Lung (tissue), 12 donors: ENCODE measurements around the gene LDB3. TPM values are rescaled to one million over a fixed set of nuclear protein-coding genes. Genes with fewer than 3 reads are reported as not detected.

Source experiments
- ATAC-seq: fragments of 200-7000 bp; cut with Tn5 transposase; one replicate; pipeline ENCODE4 v1.9.1; 2020; ENCODE audit warnings: moderate number of reproducible peaks; ENCODE audit not compliant: insufficient read depth, low FRiP score
- DNase-seq, 3 donors: peaks; one replicate each; pipeline ENCODE4 v3.0.0-alpha.2; 2013 to 2017
- H3K27ac ChIP-seq, 2 donors: one replicate each; pipeline ENCODE4 v1.5.1; 2013; ENCODE audit warnings: mild to moderate bottlenecking in 2 of 2, moderate library complexity in 2 of 2, control low read depth in 1 of 2, inconsistent platforms in 1 of 2, low read depth in 1 of 2, low read length in 1 of 2
- H3K27me3 ChIP-seq, 3 donors: one replicate each; pipeline ENCODE4 v1.5.1; 2013; ENCODE audit warnings: low read length in 2 of 3; ENCODE audit not compliant: control insufficient read depth in 3 of 3, insufficient read depth in 3 of 3
- H3K36me3 ChIP-seq, 4 donors: one replicate each; pipeline ENCODE4 v1.5.1; 2013; ENCODE audit warnings: low read length in 4 of 4, mild to moderate bottlenecking in 1 of 4, moderate library complexity in 1 of 4; ENCODE audit not compliant: control insufficient read depth in 4 of 4, insufficient read depth in 4 of 4
- H3K4me1 ChIP-seq, 5 donors: one replicate each; pipeline ENCODE4 v1.5.1; 2013; ENCODE audit warnings: low read length in 5 of 5, mild to moderate bottlenecking in 2 of 5, moderate library complexity in 1 of 5; ENCODE audit not compliant: control insufficient read depth in 5 of 5, insufficient read depth in 5 of 5
- H3K4me3 ChIP-seq: one replicate; pipeline ENCODE4 v1.5.1; 2013; ENCODE audit warnings: mild to moderate bottlenecking, control low read depth, moderate library complexity
- H3K9ac ChIP-seq, 2 donors: one replicate each; pipeline ENCODE4 v1.5.1; 2013; ENCODE audit warnings: low read length in 2 of 2, control low read depth in 1 of 2; ENCODE audit not compliant: insufficient read depth in 1 of 2
- H3K9me3 ChIP-seq, 4 donors: one replicate each; pipeline ENCODE4 v1.5.1; 2013; ENCODE audit warnings: low read length in 3 of 4, mild to moderate bottlenecking in 1 of 4, moderate library complexity in 1 of 4; ENCODE audit not compliant: control insufficient read depth in 4 of 4, insufficient read depth in 3 of 4
- WGBS, 2 donors: extraction: QIAGEN DNeasy Blood & Tissue Kit; methylation state at CpG; one replicate each; pipeline ENCODE4 v1.1.7; 2013; 5-methylcytosine and 5-hydroxymethylcytosine counted together
- polyA plus RNA-seq, 2 donors: library from polyadenylated mRNA; stranded (reverse); fragments of 200-250 nt; gene quantifications; one replicate each; pipeline ENCODE4 v1.2.1, GENCODE V29; 2013
- total RNA-seq, 2 donors: library from RNA; depleted of rRNA in 1 of 2; stranded (reverse); fragments of >200 nt in 1 of 2; gene quantifications; one replicate each; pipeline ENCODE4 v1.2.1, GENCODE V29; 2014 to 2021
- TF ChIP-seq, protein P1 (sequence below): IDR thresholded peaks from 2 replicates; pipeline ENCODE4 v1.5.1; 2012; ENCODE audit warnings: mild to moderate bottlenecking; ENCODE audit errors: control extremely low read depth, extremely low read depth
- donor health status: control.
- donor health status: control.
- donor health status: Bipolar disorder and iron deficiency.
- donor health status: healthy.
- donor health status: DM: yes; HTN: yes; CAD: no.

Gene LDB3
- total and polyA plus RNA-seq, 4 donors: 0.37 to 3.2 (median 1.5) TPM

DNA sequence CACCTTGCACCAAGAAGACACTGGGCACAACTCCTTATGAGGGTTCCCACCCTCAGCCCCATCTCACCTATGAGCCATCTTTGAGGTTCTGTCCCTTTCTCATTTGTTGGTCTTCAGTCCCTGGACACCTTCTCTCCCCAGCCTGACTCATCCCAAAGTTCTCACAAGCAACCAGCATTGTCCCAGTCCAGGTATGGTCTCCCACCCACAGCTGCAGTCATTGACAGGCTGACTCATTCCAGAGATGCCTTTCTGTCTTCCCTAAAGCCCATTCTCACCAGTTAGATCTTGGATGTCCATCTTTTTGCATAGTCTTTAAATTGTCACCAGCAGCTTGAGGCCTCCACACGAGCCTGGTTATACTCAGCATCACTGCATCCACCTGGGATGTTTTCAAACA, 61.4 kb downstream of the LDB3 start:
- H3K27ac ChIP-seq: no peak overlapping the region
- H3K4me1 ChIP-seq: peaks cover 0 to 14% (median 4%) of the 10 kb centered on the region in 5 donors
- H3K4me3 ChIP-seq: no peak overlapping the region
- TF ChIP-seq, protein P1, sequence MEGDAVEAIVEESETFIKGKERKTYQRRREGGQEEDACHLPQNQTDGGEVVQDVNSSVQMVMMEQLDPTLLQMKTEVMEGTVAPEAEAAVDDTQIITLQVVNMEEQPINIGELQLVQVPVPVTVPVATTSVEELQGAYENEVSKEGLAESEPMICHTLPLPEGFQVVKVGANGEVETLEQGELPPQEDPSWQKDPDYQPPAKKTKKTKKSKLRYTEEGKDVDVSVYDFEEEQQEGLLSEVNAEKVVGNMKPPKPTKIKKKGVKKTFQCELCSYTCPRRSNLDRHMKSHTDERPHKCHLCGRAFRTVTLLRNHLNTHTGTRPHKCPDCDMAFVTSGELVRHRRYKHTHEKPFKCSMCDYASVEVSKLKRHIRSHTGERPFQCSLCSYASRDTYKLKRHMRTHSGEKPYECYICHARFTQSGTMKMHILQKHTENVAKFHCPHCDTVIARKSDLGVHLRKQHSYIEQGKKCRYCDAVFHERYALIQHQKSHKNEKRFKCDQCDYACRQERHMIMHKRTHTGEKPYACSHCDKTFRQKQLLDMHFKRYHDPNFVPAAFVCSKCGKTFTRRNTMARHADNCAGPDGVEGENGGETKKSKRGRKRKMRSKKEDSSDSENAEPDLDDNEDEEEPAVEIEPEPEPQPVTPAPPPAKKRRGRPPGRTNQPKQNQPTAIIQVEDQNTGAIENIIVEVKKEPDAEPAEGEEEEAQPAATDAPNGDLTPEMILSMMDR: no peak
- WGBS, 2 donors: 83% methylated on average over 1 of the region's 1 CpG
- H3K27me3 ChIP-seq: no peaks in the 10 kb centered on the region
- ATAC-seq: no peak
- H3K36me3 ChIP-seq: no peaks in the 10 kb centered on the region
- H3K9ac ChIP-seq: no peak overlapping the region
- H3K9me3 ChIP-seq: no peaks in the 10 kb centered on the region
- DNase-seq: no peak

DNA sequence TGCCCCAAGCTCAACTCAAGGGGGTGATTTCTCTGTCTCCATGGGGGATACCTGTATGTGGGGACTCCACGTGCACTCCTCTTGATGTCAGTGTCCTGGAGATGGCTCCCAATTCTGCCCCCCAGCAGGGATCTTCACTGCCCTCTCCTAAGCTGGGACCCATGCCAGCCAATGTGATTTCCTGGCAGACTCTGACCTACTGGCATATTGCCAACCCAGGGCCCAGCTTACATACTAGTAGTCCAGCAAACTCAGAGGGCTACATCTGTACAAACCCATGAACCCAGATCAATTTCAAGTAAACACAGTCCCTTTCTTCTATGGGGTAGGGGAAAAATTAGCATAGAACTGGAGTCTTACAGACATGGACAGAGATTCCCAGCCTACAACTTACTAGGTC, 61.9 kb downstream of the LDB3 start:
- ATAC-seq: no peak
- DNase-seq: peak in 1 of 3 donors; percentile 48
- H3K4me3 ChIP-seq: no peak overlapping the region
- H3K4me1 ChIP-seq: peaks cover 0 to 14% (median 4%) of the 10 kb centered on the region in 5 donors
- 90 to 94% methylated on average over 1 of the region's 1 CpG for WGBS, 2 donors
- H3K27ac ChIP-seq: peak overlapping the region in 1 of 2 donors; percentile 38
- H3K9me3 ChIP-seq: no peaks in the 10 kb centered on the region
- no peak overlapping the region for H3K9ac ChIP-seq
- no peaks in the 10 kb centered on the region for H3K27me3 ChIP-seq
- no peaks in the 10 kb centered on the region for H3K36me3 ChIP-seq
- TF ChIP-seq, protein P1: no peak

DNA sequence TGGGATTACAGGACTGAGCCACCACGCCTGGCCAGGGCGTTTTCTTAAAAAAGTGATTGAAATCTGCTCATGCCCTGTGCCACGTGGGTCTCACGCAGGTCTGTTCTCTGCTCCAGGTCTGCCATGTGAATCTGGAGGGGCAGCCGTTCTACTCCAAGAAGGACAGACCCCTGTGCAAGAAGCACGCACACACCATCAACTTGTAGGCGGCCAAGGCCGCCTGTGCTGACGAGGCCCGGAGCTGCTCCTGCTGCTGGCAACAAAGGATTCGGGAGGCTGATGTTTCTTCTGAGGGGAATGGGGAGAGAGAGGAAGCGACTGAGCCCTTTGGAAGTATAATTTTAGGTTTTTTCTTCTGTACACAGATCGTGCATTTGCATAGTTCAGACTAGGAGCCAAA, 64.5 kb downstream of the LDB3 start:
- no peak for ATAC-seq

More for the DNA sequence above, 64.5 kb downstream of the LDB3 start:
- TF ChIP-seq, protein P1: no peak
- no peaks in the 10 kb centered on the region for H3K36me3 ChIP-seq
- no peaks in the 10 kb centered on the region for H3K27me3 ChIP-seq
- no peak overlapping the region for H3K4me3 ChIP-seq
- H3K9me3 ChIP-seq: no peaks in the 10 kb centered on the region
- no peak for DNase-seq
- 70 to 76% methylated on average over 13 of the region's 13 CpGs for WGBS, 2 donors
- H3K27ac ChIP-seq: peak overlapping the region in 1 of 2 donors; percentile 94
- no peak overlapping the region for H3K9ac ChIP-seq
- H3K4me1 ChIP-seq: peaks cover 0 to 14% (median 4%) of the 10 kb centered on the region in 5 donors
